NCI-H146 (cell line): ENCODE data around the gene STAP2.

ENCODE experiments used
- DNase-seq: peaks from one replicate; lab custom pipeline; 2025; lab: John Stamatoyannopoulos, UW

Gene STAP2, protein sequence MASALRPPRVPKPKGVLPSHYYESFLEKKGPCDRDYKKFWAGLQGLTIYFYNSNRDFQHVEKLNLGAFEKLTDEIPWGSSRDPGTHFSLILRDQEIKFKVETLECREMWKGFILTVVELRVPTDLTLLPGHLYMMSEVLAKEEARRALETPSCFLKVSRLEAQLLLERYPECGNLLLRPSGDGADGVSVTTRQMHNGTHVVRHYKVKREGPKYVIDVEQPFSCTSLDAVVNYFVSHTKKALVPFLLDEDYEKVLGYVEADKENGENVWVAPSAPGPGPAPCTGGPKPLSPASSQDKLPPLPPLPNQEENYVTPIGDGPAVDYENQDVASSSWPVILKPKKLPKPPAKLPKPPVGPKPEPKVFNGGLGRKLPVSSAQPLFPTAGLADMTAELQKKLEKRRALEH

GRCh38 chr19:4338441-4339355 lies at the start of gene STAP2:
Gene STAP2, minus strand, starts transcription at chr19:4338827. Its CDS starts 74 bp downstream, at chr19:4338753.
- DNase-seq = no peak

GRCh38 chr19:4386041-4386782 lies 47.6 kb upstream of the STAP2 start:
- no peak for DNase-seq

DNA sequence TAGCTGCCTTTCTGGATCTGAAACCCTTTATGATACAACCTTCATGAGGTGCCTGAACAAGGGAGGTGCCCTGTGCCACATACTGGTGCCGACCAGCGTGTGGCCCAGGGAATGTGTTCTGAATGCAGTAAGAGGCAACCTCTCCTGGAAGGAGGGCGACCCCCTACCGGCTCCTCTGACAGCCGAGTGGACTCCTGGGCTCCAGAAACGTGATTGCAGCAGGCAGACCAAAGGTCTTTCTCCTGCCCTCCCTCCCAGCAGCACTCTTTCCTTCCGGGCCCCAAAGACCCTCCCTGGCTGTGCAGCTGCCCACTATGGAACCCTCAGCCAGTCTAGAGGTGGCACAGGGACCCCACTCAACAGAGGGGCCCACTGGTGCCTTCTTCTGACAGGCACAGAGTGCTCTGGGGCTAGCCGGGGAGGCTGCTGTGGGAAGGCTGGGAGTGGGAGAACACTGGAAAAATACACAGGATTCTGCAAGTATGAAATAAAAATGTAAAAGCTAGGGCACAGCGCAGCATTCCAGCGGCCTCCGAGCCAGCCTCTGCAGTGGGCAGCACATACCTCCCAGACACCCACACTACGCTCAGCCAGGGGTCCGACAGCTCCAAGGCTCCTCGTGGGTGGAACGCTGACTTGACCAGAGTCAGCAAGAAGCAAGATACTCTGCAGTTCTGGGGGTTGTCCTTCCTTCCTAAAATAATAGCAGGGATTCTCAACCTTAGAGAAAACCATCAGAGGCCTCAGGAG lies 46.8 kb upstream of the STAP2 start:
- DNase-seq = no peak

- DNase-seq = no peak
Measured at GRCh38 chr19:4380254-4380727, 41.7 kb upstream of the STAP2 start.

GRCh38 chr19:4379383-4380253 lies 41.0 kb upstream of the STAP2 start:
- no peak for DNase-seq

- DNase-seq = no peak
Measured at GRCh38 chr19:4378886-4379285, 40.3 kb upstream of the STAP2 start.

DNA sequence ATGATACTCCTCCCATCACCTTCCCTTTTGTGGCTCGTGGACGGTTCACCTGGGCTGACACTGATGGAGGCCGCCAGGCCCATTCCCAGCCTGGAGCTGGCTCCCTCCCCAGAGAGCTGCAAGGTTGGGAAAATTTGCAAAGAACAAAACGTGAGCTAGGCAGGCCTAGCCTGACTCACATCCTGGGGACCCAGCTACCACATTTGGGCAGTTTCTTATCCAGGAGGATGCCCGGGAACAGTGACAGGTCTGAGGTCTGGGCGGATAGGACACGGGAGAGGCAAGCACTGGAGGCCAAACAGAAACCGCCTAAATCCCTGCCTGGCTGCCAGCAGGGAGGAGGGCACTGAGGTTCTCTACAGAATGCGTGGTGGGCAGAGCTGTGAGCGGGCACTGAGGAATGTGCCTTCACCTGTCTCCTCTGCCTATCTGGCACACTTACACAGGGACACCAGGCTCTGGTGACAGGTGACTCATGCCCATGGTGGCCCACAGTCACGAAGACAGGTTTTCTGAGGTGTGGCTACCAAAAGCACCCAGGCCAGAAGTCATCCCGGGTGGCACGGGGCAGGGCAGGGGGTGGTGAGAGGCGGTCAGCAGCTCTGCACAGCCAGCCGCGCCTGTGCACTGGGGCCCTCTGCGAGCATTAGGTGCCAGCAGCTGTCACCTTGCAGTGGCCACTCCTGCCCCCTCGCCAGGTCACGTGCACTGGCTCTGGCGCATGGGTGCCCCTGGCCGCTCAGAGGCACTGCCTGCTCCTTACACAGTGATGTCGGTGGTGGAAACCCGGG lies 38.6 kb upstream of the STAP2 start:
- no peak for DNase-seq

GRCh38 chr19:4376671-4376990 lies 38.0 kb upstream of the STAP2 start:
- DNase-seq = no peak

GRCh38 chr19:4376028-4376670 lies 37.5 kb upstream of the STAP2 start:
- no peak for DNase-seq

- peak; percentile 54 for DNase-seq
Measured at GRCh38 chr19:4375164-4376027, 36.8 kb upstream of the STAP2 start.

GRCh38 chr19:4374498-4375163 lies 36.0 kb upstream of the STAP2 start:
- no peak for DNase-seq

GRCh38 chr19:4373601-4374497 lies 35.2 kb upstream of the STAP2 start:
- no peak for DNase-seq

DNA sequence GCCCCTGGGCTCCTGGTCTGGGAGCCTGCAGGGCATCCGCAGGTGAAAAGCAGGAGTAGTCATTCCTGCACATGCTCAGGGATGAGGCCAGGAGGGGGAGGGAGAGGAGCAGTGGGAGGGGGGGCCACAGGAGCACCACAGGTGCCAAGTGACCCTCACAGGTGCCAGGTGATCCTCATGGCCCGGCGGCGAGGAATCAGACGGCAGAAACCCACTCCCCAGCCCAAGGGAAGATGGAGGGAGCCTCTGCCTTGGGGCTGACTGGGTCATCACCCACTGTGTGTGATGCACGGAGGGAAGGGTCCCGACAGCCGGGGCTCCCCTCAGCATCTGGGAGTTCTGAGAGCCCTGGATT lies 34.4 kb upstream of the STAP2 start:
- no peak for DNase-seq

DNA sequence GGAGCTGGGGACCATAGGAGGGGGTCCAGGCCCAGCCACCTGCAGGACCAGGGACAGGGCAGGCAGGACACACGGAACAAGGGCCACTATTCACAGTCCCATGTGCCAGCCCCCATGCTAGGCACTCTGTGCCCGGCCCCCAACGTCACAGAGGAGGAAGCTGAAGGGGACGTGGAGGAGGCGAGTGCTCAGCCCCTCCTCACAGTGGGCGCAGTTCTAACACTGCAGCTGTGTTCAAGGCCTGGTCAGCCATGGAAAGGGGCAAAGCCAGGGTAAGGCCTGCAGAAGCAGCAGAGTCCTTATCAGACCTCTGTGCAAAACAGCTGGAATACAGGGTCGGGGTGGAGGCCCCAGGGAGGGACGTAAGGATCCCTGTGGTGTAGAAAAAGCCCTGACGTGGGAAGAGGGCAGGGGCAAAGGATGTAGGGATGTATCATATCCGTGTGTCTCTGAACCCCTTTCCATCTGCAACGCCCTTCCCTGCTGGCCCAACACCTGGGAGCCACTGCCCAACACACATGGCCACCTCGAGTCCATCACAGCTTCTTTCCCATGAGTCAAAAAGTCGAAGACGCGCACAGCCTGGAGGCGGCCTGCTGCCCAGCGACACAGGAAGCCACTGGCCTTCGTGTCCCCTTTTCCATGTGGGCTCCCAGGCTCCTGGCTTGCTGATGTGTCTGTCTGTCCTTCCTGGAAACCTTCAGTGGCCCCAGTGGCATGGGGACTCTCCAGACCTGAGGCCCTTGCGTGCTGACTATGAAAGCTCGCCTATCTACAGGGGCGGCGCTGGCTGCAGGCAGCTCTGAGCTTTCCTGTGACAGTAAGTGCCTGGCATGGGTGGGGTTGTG lies 33.8 kb upstream of the STAP2 start:
- DNase-seq = no peak

- DNase-seq = no peak
Measured at GRCh38 chr19:4371247-4372164, 32.9 kb upstream of the STAP2 start.
